Right lobe of liver (tissue), 6 donors: ENCODE results near the gene NXNL2. TPM values are rescaled to one million over a fixed set of nuclear protein-coding genes. Genes with fewer than 3 reads are reported as not detected.
A peak's percentile ranks its signal among the peaks of the same experiment; 100 is the strongest.

Experiments used
- ATAC-seq, 4 donors: fragments of 200-7000 bp; cut with Tn5 transposase; one replicate each; pipeline ENCODE4 v1.9.1; 2020; ENCODE audit warnings: mild to moderate bottlenecking in 4 of 4, moderate library complexity in 4 of 4
- DNase-seq, 3 donors: peaks; one replicate each; pipeline ENCODE4 v3.0.0-alpha.2; 2020
- H3K27ac ChIP-seq, 3 donors: fragments of 200-600 bp; one replicate each; pipeline ENCODE4 v1.8.0; 2022
- H3K27me3 ChIP-seq, 2 donors: fragments of 200-600 bp; one replicate each; pipeline ENCODE4 v1.8.0; 2022
- H3K36me3 ChIP-seq, 4 donors: fragments of 200-600 bp; sonication (generic) in 1 of 4; one replicate each; pipeline versions ENCODE4 v1.5.1 to v1.8.0; 2017 to 2022; ENCODE audit warnings: control low read depth in 1 of 4
- H3K4me1 ChIP-seq, 4 donors: fragments of 200-600 bp; sonication (generic) in 1 of 4; one replicate each; pipeline versions ENCODE4 v1.5.1 to v1.8.0; 2017 to 2022; ENCODE audit warnings: control low read depth in 1 of 4
- H3K4me3 ChIP-seq, 3 donors: fragments of 200-600 bp; one replicate each; pipeline ENCODE4 v1.8.0; 2022
- H3K9me3 ChIP-seq, 4 donors: fragments of 200-600 bp; sonication (generic) in 1 of 4; one replicate each; pipeline versions ENCODE4 v1.5.1 to v1.8.0; 2017 to 2022; ENCODE audit warnings: control low read depth in 1 of 4
- CTCF ChIP-seq, 4 donors: fragments of 200-600 bp in 3 of 4; fragments of 450-650 bp in 1 of 4; IDR thresholded peaks; one replicate each; pipeline versions ENCODE4 v1.5.1 to v1.8.0; 2016 to 2022; ENCODE audit warnings: antibody characterized with exemption in 4 of 4, mild to moderate bottlenecking in 2 of 4
- POLR2A ChIP-seq: fragments of 450-650 bp; IDR thresholded peaks from one replicate; pipeline ENCODE4 v1.6.1; 2017; ENCODE audit warnings: antibody characterized with exemption, mild to moderate bottlenecking
- WGBS: methylation state at CpG from one replicate; pipeline ENCODE4 v1.1.6; 2018; ENCODE audit warnings: low coverage, low lambda C conversion rate; ENCODE audit not compliant: insufficient coverage; ENCODE audit errors: missing lambda C conversion rate; 5-methylcytosine and 5-hydroxymethylcytosine counted together
- intact Hi-C, 2 donors: fragments of 100-400 bp; cut with DNase I; formaldehyde crosslinking; loops; one replicate each; pipeline versions ENCODE4 v1.11.2 to v1.14.1; 2022
- total RNA-seq, 6 experiments: library from RNA; depleted of rRNA in 2 of 6; stranded (reverse); fragments of >200 nt in 2 of 6; fragmentation: NEBNext Ultra II Directional in 3 of 6; extraction: Animal tissue kit (Norgen Biotek cat#: 25700) in 3 of 6; gene quantifications; one replicate each; pipeline versions ENCODE4 v1.1.0 to v1.2.4, GENCODE V29; 2016 to 2023
- donor health status: DM: no; HTN: yes; CAD: no.
- donor health status: DM: no; HTN: no; CAD: no.
- donor health status: DM: no; HTN: no; CAD: no.
- donor health status: DM: no; HTN: yes; CAD: no.
- donor health status: DM: no; HTN: yes; CAD: no.

The NXNL2 gene
- total RNA-seq, 6 experiments from 2014 or later = not detected

- peak in 3 of 4 donors; percentile 2 to 16 (median 13) for ATAC-seq
These were observed 975 bp upstream of the NXNL2 start for GRCh38 chr9:88533951-88534455.

GRCh38 chr9:88535226-88536022 lies 446 bp downstream of the NXNL2 start:
- Histone ChIP-seq H3K27ac (peak overlapping the region in 1 of 3 donors; percentile 3), H3K9me3 (no peaks in the 10 kb centered on the region), H3K36me3 (no peaks in the 10 kb centered on the region), H3K4me3 (peak overlapping the region; percentile 21 to 40 (median 23)), H3K27me3 (peaks cover 0 to 11% of the 10 kb centered on the region in 2 donors), H3K4me1 (peaks cover 0 to 11% (median 5%) of the 10 kb centered on the region in 4 donors)
- 0% methylated on average over 4 of the region's 75 CpGs for WGBS
- DNase-seq (no peak), ATAC-seq (peak in 2 of 4 donors; percentile 3)
- no peak for TF ChIP-seq CTCF (IDR thresholded peaks at IDR 0.05)
- TF ChIP-seq POLR2A = no peak
- intact Hi-C loops = no loop called here

More at GRCh38 chr9:88533951-88534455, 975 bp upstream of the NXNL2 start:
- H3K36me3 ChIP-seq = no peaks in the 10 kb centered on the region
- 7% methylated on average over 41 of the region's 41 CpGs for WGBS
- TF ChIP-seq CTCF (IDR thresholded peaks at IDR 0.05) = no peak
- TF ChIP-seq POLR2A = no peak
- H3K9me3 ChIP-seq = no peaks in the 10 kb centered on the region
- peak overlapping the region in 2 of 3 donors; percentile 6 to 10 for H3K4me3 ChIP-seq
- H3K4me1 ChIP-seq = peaks cover 0 to 11% (median 5%) of the 10 kb centered on the region in 4 donors
- peak; percentile 26 to 57 (median 47) for DNase-seq
- peaks cover 0 to 11% of the 10 kb centered on the region in 2 donors for H3K27me3 ChIP-seq
- peak overlapping the region in 1 of 3 donors; percentile 31 for H3K27ac ChIP-seq
- intact Hi-C loops = no loop called here

GRCh38 chr9:88536023-88536324 lies 996 bp downstream of the NXNL2 start:
- Histone ChIP-seq H3K27ac (peak overlapping the region in 1 of 3 donors; percentile 3), H3K9me3 (no peaks in the 10 kb centered on the region), H3K4me3 (peak overlapping the region in 1 of 3 donors; percentile 40), H3K4me1 (peaks cover 0 to 11% (median 5%) of the 10 kb centered on the region in 4 donors), H3K27me3 (peaks cover 0 to 11% of the 10 kb centered on the region in 2 donors), H3K36me3 (no peaks in the 10 kb centered on the region)
- ATAC-seq (peak in 3 of 4 donors; percentile 5 to 18 (median 12)), DNase-seq (peak in 2 of 3 donors; percentile 42 to 55)
- intact Hi-C loops = no loop called here
- 27% methylated on average over 8 of the region's 18 CpGs for WGBS
- no peak for TF ChIP-seq POLR2A
- no peak for TF ChIP-seq CTCF (IDR thresholded peaks at IDR 0.05)

- ATAC-seq (no peak), DNase-seq (no peak)
- intact Hi-C loops = no loop called here
- H3K27ac ChIP-seq = no peak overlapping the region
- peaks cover 0 to 11% (median 5%) of the 10 kb centered on the region in 4 donors for H3K4me1 ChIP-seq
- H3K4me3 ChIP-seq = no peak overlapping the region
- WGBS = 50% methylated on average over 12 of the region's 15 CpGs
- H3K9me3 ChIP-seq = no peaks in the 10 kb centered on the region
- no peaks in the 10 kb centered on the region for H3K36me3 ChIP-seq
- no peak for TF ChIP-seq POLR2A
- no peak for TF ChIP-seq CTCF (IDR thresholded peaks at IDR 0.05)
- H3K27me3 ChIP-seq = peaks cover 0 to 11% of the 10 kb centered on the region in 2 donors
These were observed 2.2 kb downstream of the NXNL2 start for GRCh38 chr9:88536951-88537760.
